Mammary epithelial cell (primary cell): ENCODE data around the gene METAP1D.

Experiments
- EZH2 ChIP-seq: IDR thresholded peaks from 2 replicates; pipeline ENCODE4 v1.6.1; 2012; ENCODE audit warnings: low read length, inconsistent platforms, borderline replicate concordance
- TF ChIP-seq, protein P1 (sequence below), 2 donors: IDR thresholded peaks in 1 of 2; conservative IDR thresholded peaks in 1 of 2; 2 replicates each; pipeline ENCODE4 v1.5.1; 2011 to 2012; ENCODE audit warnings: inconsistent platforms in 2 of 2, low read length in 2 of 2, mild to moderate bottlenecking in 2 of 2, control low read depth in 1 of 2, low read depth in 1 of 2; ENCODE audit not compliant: insufficient read depth in 1 of 2; ENCODE audit errors: extremely low read depth in 1 of 2

- TF ChIP-seq, protein P1, sequence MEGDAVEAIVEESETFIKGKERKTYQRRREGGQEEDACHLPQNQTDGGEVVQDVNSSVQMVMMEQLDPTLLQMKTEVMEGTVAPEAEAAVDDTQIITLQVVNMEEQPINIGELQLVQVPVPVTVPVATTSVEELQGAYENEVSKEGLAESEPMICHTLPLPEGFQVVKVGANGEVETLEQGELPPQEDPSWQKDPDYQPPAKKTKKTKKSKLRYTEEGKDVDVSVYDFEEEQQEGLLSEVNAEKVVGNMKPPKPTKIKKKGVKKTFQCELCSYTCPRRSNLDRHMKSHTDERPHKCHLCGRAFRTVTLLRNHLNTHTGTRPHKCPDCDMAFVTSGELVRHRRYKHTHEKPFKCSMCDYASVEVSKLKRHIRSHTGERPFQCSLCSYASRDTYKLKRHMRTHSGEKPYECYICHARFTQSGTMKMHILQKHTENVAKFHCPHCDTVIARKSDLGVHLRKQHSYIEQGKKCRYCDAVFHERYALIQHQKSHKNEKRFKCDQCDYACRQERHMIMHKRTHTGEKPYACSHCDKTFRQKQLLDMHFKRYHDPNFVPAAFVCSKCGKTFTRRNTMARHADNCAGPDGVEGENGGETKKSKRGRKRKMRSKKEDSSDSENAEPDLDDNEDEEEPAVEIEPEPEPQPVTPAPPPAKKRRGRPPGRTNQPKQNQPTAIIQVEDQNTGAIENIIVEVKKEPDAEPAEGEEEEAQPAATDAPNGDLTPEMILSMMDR (conservative IDR thresholded peaks at IDR 0.05 in 1 of 2, IDR thresholded peaks at IDR 0.05 in 1 of 2; ENCODE audit: extremely low read depth in 1 of 2, insufficient read depth in 1 of 2, low read depth in 1 of 2, low read length in 2 of 2), result no peak
- TF ChIP-seq EZH2, result no peak
These were observed 80.3 kb downstream of the METAP1D start for GRCh38 chr2:172079838-172080640.
